Activated T-cell treated with anti-CD3 and anti-CD28 coated beads for 24 hours (primary cell): Measurements from ENCODE around the gene EPHA1.

Source experiments
- DNase-seq: peaks from one replicate; pipeline ENCODE4 v3.0.0-alpha.2; 2020; ENCODE audit warnings: low read depth

EPHA1 gene

GRCh38 chr7:143372070-143372469, 36.6 kb downstream of the EPHA1 start:
- peak; percentile 39 for DNase-seq

- DNase-seq: no peak
Measured at GRCh38 chr7:143369678-143370651, 38.7 kb downstream of the EPHA1 start.

- DNase-seq: no peak
Measured at GRCh38 chr7:143368387-143368786, 40.3 kb downstream of the EPHA1 start.

- DNase-seq: no peak
Measured at GRCh38 chr7:143367972-143368371, 40.7 kb downstream of the EPHA1 start.

- DNase-seq: no peak
Measured at GRCh38 chr7:143363016-143363937, 45.4 kb downstream of the EPHA1 start.

GRCh38 chr7:143362131-143363015, 46.3 kb downstream of the EPHA1 start, which contains the start of gene FAM131B:
TSS of gene FAM131B (minus strand) at chr7:143362713. CDS start at chr7:143362603, 110 bp downstream.
- no peak for DNase-seq

GRCh38 chr7:143361552-143362130, 47.0 kb downstream of the EPHA1 start:
- no peak for DNase-seq

GRCh38 chr7:143360788-143361551, 47.7 kb downstream of the EPHA1 start:
- no peak for DNase-seq

- no peak for DNase-seq
Measured at GRCh38 chr7:143359771-143360353, 48.8 kb downstream of the EPHA1 start.

GRCh38 chr7:143358626-143359025, 50.0 kb downstream of the EPHA1 start:
- no peak for DNase-seq

GRCh38 chr7:143356414-143357050, 52.1 kb downstream of the EPHA1 start:
- DNase-seq: no peak

GRCh38 chr7:143355450-143356385, 52.9 kb downstream of the EPHA1 start:
- no peak for DNase-seq

GRCh38 chr7:143354965-143355364, 53.7 kb downstream of the EPHA1 start:
- DNase-seq: no peak

GRCh38 chr7:143354376-143354775, 54.3 kb downstream of the EPHA1 start:
- no peak for DNase-seq

GRCh38 chr7:143352531-143353002, 56.1 kb downstream of the EPHA1 start:
- no peak for DNase-seq

GRCh38 chr7:143351574-143351973, 57.1 kb downstream of the EPHA1 start:
- no peak for DNase-seq

- DNase-seq: no peak
Measured at GRCh38 chr7:143351060-143351459, 57.6 kb downstream of the EPHA1 start.

GRCh38 chr7:143347950-143348349, 60.7 kb downstream of the EPHA1 start:
- DNase-seq: no peak
